NB4 (cell line): Measurements from ENCODE around the gene SERPINB6.

ENCODE experiments used
- CTCF ChIP-seq: IDR thresholded peaks from one replicate; pipeline ENCODE4 v1.5.1; 2012; ENCODE audit warnings: low read depth, low read length
- MAX ChIP-seq: IDR thresholded peaks from 2 replicates; pipeline ENCODE4 v1.6.1; 2011; ENCODE audit warnings: low read depth, low read length
- MYC ChIP-seq: IDR thresholded peaks from 2 replicates; pipeline ENCODE4 v1.6.1; 2011; ENCODE audit warnings: low read depth, low read length
- POLR2A ChIP-seq: IDR thresholded peaks from 2 replicates; pipeline ENCODE4 v1.6.1; 2011; ENCODE audit warnings: mild to moderate bottlenecking; ENCODE audit not compliant: insufficient read length; ENCODE audit errors: extremely low read depth

- no peak for TF ChIP-seq CTCF
- TF ChIP-seq MAX: no peak
- TF ChIP-seq POLR2A: no peak
- no peak for TF ChIP-seq MYC
Measured at GRCh38 chr6:2931055-2931454, 40.3 kb downstream of the SERPINB6 start.
